SK-N-SH treated with all-trans-retinoic acid at 6 μM for 48 hours (cell line): ENCODE data around the gene WNK2.
"Not testable (repeated sequence)": the region's sequence is repeated elsewhere in the genome, so short reads cannot be mapped to it uniquely, and the experiment has no call there.

ENCODE experiments used
- BACH2 ChIP-seq: fragments of 250-450 bp; sonication (Bioruptor Pico); IDR thresholded peaks from 2 replicates; pipeline ENCODE4 v1.9.0; 2021; ENCODE audit warnings: mild to moderate bottlenecking, borderline replicate concordance
- ZC3H10 ChIP-seq: fragments of 250-450 bp; sonication (Bioruptor Pico); IDR thresholded peaks from 2 replicates; pipeline ENCODE4 v1.5.1; 2021; ENCODE audit warnings: mild to moderate bottlenecking, moderate library complexity
- ZFP3 ChIP-seq: fragments of 250-450 bp; sonication (Bioruptor Pico); IDR thresholded peaks from 2 replicates; pipeline ENCODE4 v1.5.0; 2020; ENCODE audit warnings: mild to moderate bottlenecking, moderate library complexity
- TF ChIP-seq, protein P1 (sequence below): fragments of 250-450 bp; sonication (Bioruptor Pico); IDR thresholded peaks from 2 replicates; pipeline ENCODE4 v1.8.0; 2020; ENCODE audit warnings: mild to moderate bottlenecking, moderate library complexity, borderline replicate concordance

GRCh38 chr9:93323446-93323954 is 139.6 kb downstream of the WNK2 start:
- TF ChIP-seq, protein P1, sequence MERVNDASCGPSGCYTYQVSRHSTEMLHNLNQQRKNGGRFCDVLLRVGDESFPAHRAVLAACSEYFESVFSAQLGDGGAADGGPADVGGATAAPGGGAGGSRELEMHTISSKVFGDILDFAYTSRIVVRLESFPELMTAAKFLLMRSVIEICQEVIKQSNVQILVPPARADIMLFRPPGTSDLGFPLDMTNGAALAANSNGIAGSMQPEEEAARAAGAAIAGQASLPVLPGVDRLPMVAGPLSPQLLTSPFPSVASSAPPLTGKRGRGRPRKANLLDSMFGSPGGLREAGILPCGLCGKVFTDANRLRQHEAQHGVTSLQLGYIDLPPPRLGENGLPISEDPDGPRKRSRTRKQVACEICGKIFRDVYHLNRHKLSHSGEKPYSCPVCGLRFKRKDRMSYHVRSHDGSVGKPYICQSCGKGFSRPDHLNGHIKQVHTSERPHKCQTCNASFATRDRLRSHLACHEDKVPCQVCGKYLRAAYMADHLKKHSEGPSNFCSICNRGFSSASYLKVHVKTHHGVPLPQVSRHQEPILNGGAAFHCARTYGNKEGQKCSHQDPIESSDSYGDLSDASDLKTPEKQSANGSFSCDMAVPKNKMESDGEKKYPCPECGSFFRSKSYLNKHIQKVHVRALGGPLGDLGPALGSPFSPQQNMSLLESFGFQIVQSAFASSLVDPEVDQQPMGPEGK (CRISPR knock-in tag) = not testable (repeated sequence)
- TF ChIP-seq BACH2 (CRISPR knock-in tag); ZC3H10 (CRISPR knock-in tag); ZFP3: not testable (repeated sequence)
